Activated naive CD4-positive, alpha-beta T cell (primary cell): ENCODE measurements around the gene TNFRSF25.
"Not testable (repeated sequence)": the region's sequence is repeated elsewhere in the genome, so short reads cannot be mapped to it uniquely, and the experiment has no call there.

Experiments used
- DNase-seq, 4 experiments: peaks; one replicate each; lab custom pipeline; 2025; lab: John Stamatoyannopoulos, UW

TNFRSF25 gene

DNA sequence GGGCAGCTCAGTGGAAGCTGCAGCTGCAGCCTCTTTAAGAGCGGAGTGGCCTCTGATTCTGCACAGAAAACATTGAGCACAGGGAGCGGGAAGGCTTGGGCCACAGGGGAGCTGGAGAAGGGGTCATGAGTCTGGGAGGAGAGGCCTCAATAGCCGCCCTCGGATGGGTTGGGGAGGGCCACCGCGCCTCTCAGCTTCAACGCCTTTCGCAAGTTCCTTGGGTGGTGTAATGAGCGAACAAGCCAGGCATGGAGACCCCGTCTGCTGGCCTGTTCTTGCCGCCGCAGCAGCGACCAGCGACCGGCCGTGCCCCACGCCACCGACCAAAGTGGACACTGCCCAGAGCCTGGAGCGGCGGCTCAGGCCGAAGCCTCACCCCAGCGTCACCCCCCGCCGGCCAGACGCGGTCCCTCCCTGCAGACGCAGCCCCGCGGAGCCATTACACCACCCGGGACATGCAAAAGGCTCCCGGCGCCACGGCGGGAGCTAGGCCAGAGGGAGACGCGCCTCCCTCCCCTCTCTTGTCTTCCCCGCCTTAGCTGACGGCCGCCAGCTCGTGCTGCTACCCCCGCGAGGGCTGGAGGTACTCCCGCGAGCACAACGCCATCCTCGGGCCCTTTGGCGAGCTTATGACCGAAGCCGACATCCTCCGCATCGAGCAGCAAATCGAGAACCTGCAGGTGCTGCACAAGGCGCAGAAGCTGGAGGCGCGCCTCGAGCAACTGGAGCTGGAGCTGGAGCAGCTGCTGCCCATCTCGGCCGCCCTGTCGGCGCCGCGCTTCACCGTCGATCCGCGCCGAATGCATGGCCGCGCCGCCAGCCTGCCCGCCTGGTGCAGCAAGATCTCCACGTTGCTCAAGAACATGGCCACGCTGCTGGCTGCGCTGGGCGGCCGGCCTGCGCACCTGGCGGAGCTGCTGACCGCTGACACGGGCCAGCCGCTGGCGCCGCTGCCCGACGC, 11.8 kb downstream of the TNFRSF25 start:
- DNase-seq = not testable (repeated sequence)

- DNase-seq = no peak
These were observed 15.0 kb downstream of the TNFRSF25 start for GRCh38 chr1:6450943-6451373.

- not testable (repeated sequence) for DNase-seq
These were observed 15.5 kb downstream of the TNFRSF25 start for GRCh38 chr1:6450486-6450885.

- no peak for DNase-seq
These were observed 15.9 kb downstream of the TNFRSF25 start for GRCh38 chr1:6450005-6450450.

GRCh38 chr1:6448749-6449631, 17.0 kb downstream of the TNFRSF25 start:
- no peak for DNase-seq

GRCh38 chr1:6447818-6448748, 17.9 kb downstream of the TNFRSF25 start:
- DNase-seq = peak in 2 of 4 experiments; percentile 26 to 33

DNA sequence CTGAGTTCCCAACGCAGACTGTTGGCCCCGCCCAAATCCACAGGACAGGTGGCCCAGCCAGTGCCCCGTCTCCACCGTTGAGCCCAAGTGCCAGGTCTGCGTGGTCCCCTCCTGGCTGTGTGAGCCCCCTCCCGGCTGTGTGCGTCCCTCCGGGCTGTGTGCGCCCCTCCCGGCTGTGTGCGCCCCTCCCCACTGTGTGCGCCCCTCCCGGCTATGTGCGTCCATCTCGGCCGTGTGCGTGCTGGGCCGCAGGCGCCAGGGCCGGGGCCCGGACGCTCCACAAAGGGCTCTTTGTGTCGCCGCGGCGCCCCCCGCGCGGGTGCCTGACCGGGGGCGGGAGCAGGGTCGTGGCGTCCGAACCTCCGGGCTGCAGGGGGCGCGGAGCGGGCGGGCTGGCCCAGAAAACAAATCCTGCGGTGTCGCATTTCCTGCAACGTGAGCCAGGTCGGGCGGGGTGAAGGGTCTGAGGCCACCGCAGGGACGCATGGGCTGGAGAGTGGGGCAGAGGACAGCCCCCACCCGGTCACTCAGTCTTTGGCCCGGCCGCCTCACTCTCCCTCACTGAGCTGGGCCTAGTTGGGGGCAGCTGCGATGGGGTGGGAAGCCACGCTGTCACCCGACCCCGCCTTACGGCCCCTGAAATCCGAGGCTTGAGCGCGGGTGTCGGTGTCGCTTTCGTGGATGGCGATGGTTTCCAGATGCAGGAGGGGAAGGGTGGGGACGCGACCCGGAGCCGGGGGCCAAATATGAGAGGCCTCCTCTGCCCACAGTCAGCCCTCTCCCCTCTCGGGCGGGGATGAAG, 18.8 kb downstream of the TNFRSF25 start:
- no peak for DNase-seq

GRCh38 chr1:6446665-6447015, 19.3 kb downstream of the TNFRSF25 start:
- DNase-seq = no peak

- not testable (repeated sequence) for DNase-seq
These were observed 20.0 kb downstream of the TNFRSF25 start for GRCh38 chr1:6445929-6446328.

GRCh38 chr1:6445062-6445763, 20.8 kb downstream of the TNFRSF25 start:
- DNase-seq = peak in 2 of 4 experiments; percentile 18 to 33

DNA sequence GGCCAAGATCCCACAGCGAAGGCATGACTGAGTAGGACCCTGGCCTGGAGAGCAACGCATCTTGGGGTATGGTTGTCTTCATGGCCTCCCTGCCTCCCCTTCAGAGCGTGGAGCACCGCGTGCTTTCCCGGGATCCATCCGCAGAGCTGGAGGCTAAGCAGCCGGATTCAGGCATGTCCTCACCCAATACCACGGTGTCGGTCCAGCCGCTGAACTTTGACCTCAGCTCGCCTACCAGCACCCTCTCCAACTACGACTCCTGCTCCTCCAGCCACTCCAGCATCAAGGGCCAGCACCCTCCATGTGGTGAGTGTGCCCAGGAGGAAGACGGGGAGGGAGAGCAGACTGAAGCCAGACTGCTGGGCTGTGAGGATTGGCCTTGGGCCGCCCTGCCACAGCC, 21.6 kb downstream of the TNFRSF25 start:
- no peak for DNase-seq

DNA sequence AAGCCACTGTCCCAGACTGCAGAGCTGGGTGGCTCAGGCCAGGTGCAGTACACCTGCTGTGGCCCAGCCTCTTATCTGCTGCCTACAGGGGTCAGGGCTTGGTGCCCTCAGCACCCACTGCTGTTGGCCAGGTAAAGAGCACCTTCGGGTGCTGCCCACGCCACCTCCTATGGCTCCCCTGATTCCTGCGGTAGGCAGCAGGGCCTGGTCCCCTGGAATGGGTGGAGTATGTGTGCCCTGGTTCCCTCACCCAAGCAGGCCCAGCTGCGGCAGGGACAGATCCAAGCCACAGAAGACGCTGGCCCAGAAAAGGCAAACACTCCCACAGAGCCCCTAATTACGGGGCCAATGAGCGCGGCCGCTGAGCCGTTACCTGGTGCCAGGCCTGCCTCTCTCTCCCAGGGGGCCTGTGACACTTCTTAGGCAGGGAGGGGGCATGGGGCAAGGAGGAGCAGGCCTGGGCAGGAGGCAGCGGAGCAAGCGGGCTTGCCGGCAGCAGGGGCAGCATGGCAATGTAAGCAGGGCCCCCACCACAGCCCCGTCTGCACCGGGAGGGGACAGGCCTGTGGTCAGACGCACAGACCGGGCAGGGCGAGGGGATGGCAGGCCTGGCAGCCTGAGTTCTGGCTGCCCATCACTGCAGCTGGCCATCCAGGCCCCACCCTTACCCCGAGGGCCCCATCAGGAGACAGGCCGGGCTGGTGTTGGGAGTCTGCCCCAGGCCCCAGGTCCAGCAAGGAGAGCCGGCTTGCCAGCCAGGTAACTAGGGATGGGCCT, 22.4 kb downstream of the TNFRSF25 start:
- DNase-seq = no peak

GRCh38 chr1:6441586-6441985, 24.4 kb downstream of the TNFRSF25 start:
- no peak for DNase-seq

GRCh38 chr1:6440198-6441126, 25.5 kb downstream of the TNFRSF25 start:
- peak; percentile 19 to 71 (median 35) for DNase-seq

DNA sequence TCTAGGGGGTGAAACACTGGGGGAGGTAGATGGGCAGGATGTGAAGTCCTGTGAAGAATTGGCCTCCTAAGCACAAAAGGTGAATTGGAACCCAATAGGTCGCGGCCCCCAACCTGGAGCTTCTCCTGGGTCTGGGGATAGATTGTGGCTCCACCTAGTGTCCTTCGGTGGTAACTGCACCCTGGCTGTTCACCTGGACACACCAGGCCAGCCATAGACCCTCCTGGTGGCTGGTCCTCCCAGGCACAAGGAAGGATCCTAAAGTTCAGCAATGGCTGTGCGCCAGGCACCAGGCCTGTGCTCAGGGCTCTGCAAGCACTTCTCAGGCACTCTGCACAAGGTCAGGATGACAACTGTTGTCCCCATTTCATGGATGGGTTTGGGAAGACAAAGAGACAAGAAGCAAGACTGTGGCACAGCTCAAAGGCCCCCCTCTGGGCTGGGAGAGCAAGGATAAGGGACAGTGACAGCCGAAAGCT, 27.9 kb downstream of the TNFRSF25 start:
- peak; percentile 34 to 65 (median 43) for DNase-seq

DNA sequence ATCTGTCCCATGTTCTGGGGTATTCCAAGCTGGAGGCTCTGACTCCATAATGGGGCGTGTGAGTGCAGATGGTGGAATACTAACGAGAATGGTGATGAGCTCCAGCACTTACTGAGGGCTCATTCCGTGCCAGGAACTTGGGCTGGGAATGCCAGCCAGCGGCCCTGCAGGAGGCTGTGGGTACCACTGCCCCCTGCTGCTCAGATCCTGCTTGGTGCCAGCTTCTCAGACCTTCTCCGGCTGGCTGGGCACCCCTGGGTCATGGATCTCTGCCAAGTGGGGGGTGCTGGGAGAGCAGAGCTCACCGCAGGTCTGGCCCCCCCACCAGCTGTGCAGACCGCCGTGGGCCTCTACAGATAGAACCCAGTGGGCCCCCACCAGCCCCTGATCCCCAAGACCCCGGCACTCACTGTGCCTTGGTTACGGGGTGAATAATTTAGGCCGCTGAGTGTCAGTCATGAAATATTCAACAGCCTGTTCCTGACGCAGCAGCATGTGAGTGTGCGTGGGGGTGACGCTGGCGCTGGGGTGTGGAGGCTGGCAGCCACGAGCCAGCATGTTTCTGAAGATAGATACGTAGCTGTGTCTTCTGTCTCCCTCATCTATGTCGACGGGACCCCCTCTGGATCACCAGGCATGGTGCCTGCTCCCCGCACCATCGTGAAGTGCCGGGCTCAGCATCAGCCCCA, 28.8 kb downstream of the TNFRSF25 start:
- not testable (repeated sequence) for DNase-seq

GRCh38 chr1:6436277-6436676, 29.7 kb downstream of the TNFRSF25 start:
- DNase-seq = not testable (repeated sequence)
